Measurements from ENCODE around the gene FCHSD2. TPM values are rescaled to one million over a fixed set of nuclear protein-coding genes. Genes with fewer than 3 reads are reported as not detected.
A peak's percentile ranks its signal among the peaks of the same experiment; 100 is the strongest.

FCHSD2 gene
- total and polyA plus RNA-seq, 2 of the 13 experiments (the other 11 are each of a cell fraction or from before 2014, with no cell fraction given) = 20.5 to 24.8 TPM

DNA sequence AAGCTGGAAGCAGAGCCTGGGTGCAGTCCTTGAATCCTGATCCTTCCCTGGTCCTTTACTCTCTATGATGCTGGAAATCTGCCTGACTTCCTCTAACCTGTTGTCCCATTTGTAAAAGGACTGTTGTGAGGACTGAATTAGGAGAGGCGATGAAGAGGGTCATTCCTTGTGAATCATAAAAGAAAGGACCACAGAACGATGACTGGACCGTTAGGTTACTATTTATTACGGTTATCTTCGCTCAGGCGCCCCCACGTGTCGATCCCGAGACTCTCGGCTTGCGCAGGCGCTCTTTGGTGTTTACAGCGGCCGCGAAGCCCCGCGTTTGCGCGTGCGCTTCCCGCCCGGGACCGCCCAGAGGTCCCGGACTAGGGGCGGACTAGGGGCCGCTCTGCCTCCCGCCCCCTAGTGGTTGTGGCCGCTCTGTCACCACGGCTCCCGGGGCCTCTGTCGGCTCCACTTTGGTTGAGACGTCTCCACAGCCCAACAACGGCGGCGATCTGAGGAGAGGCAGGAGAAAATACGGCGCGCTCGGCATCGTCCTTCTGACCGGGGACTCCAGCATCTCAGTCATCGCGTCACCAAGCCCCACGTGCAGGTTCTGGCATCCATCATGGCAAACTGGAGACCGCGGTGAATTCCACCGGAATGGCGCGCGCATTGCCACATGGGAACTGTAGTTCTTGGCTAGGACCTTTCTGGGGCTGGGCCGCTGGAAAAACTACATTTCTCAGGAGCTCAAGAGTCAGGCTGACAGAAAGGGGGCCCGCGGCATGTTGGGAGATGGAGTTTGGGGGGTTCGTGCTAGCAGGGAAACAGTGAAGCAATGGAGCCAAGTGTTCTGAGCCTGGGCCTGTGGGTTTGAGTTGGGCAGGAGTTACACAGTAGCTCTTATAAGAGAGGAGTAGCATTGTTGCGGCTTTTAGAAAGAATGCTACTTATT is 348.4 kb downstream of the FCHSD2 start, which contains the start of gene STARD10 (continued):
- TF ChIP-seq, protein P1, sequence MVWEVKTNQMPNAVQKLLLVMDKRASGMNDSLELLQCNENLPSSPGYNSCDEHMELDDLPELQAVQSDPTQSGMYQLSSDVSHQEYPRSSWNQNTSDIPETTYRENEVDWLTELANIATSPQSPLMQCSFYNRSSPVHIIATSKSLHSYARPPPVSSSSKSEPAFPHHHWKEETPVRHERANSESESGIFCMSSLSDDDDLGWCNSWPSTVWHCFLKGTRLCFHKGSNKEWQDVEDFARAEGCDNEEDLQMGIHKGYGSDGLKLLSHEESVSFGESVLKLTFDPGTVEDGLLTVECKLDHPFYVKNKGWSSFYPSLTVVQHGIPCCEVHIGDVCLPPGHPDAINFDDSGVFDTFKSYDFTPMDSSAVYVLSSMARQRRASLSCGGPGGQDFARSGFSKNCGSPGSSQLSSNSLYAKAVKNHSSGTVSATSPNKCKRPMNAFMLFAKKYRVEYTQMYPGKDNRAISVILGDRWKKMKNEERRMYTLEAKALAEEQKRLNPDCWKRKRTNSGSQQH (CRISPR knock-in tag; IDR thresholded peaks at IDR 0.05; ENCODE audit: low read depth) = peak; percentile 71; the same call in 1 of the 2 replicates
- TF ChIP-seq AGO2 (optimal IDR thresholded peaks at IDR 0.05; ENCODE audit: low read depth, low read length) (peak; percentile 71), HMG20B (CRISPR knock-in tag; conservative IDR thresholded peaks at IDR 0.05) (no peak), NR2F1 (CRISPR knock-in tag; IDR thresholded peaks at IDR 0.05) (no peak), SAFB2 (CRISPR knock-in tag; IDR thresholded peaks at IDR 0.05; ENCODE audit: borderline replicate concordance, low read depth) (peak; percentile 41; the same call in 1 of the 2 replicates), ZNF350 (CRISPR knock-in tag; IDR thresholded peaks at IDR 0.05; ENCODE audit: borderline replicate concordance, low read depth) (peak; percentile 89; the same call in 1 of the 2 replicates), HES4 (CRISPR knock-in tag; IDR thresholded peaks at IDR 0.05; ENCODE audit: borderline replicate concordance) (no peak), ZEB1 (IDR thresholded peaks at IDR 0.05; ENCODE audit: insufficient replicate concordance, low read depth) (peak; percentile 22), SKI (IDR thresholded peaks at IDR 0.05; ENCODE audit: partially characterized antibody) (peak; percentile 11), SUZ12 (IDR thresholded peaks at IDR 0.05; ENCODE audit: low read depth, low read length) (peak; percentile 60), HNRNPL (IDR thresholded peaks at IDR 0.05; ENCODE audit: low read depth, low read length) (0 out of 2 replicates have a peak, but pooled peaks have one; percentile 36), ZNF709 (CRISPR knock-in tag; IDR thresholded peaks at IDR 0.05) (peak; percentile 64; the same call in 1 of the 2 replicates), ZNF205 (CRISPR knock-in tag; IDR thresholded peaks at IDR 0.05) (no peak), ZNF326 (CRISPR knock-in tag; IDR thresholded peaks at IDR 0.05; ENCODE audit: borderline replicate concordance) (no peak), ZNF224 (CRISPR knock-in tag; IDR thresholded peaks at IDR 0.05) (no peak), PITX1 (CRISPR knock-in tag; IDR thresholded peaks at IDR 0.05) (peak; percentile 77; the same call in 1 of the 2 replicates), ZNF670 (CRISPR knock-in tag; IDR thresholded peaks at IDR 0.05; ENCODE audit: borderline replicate concordance) (no peak)
- TF ChIP-seq, protein P2, sequence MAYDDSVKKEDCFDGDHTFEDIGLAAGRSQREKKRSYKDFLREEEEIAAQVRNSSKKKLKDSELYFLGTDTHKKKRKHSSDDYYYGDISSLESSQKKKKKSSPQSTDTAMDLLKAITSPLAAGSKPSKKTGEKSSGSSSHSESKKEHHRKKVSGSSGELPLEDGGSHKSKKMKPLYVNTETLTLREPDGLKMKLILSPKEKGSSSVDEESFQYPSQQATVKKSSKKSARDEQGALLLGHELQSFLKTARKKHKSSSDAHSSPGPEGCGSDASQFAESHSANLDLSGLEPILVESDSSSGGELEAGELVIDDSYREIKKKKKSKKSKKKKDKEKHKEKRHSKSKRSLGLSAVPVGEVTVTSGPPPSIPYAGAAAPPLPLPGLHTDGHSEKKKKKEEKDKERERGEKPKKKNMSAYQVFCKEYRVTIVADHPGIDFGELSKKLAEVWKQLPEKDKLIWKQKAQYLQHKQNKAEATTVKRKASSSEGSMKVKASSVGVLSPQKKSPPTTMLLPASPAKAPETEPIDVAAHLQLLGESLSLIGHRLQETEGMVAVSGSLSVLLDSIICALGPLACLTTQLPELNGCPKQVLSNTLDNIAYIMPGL (CRISPR knock-in tag; IDR thresholded peaks at IDR 0.05; ENCODE audit: borderline replicate concordance in 1 of 2, low read depth in 1 of 2) = peak; percentile 97
- TF ChIP-seq, protein P3, sequence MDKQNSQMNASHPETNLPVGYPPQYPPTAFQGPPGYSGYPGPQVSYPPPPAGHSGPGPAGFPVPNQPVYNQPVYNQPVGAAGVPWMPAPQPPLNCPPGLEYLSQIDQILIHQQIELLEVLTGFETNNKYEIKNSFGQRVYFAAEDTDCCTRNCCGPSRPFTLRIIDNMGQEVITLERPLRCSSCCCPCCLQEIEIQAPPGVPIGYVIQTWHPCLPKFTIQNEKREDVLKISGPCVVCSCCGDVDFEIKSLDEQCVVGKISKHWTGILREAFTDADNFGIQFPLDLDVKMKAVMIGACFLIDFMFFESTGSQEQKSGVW (CRISPR knock-in tag; IDR thresholded peaks at IDR 0.05; ENCODE audit: borderline replicate concordance) = no peak
- TF ChIP-seq, protein P4, sequence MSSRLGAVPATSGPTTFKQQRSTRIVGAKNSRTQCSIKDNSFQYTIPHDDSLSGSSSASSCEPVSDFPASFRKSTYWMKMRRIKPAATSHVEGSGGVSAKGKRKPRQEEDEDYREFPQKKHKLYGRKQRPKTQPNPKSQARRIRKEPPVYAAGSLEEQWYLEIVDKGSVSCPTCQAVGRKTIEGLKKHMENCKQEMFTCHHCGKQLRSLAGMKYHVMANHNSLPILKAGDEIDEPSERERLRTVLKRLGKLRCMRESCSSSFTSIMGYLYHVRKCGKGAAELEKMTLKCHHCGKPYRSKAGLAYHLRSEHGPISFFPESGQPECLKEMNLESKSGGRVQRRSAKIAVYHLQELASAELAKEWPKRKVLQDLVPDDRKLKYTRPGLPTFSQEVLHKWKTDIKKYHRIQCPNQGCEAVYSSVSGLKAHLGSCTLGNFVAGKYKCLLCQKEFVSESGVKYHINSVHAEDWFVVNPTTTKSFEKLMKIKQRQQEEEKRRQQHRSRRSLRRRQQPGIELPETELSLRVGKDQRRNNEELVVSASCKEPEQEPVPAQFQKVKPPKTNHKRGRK (CRISPR knock-in tag; IDR thresholded peaks at IDR 0.05) = no peak
